Measurements from ENCODE around the gene MCC. TPM values are rescaled to one million over a fixed set of nuclear protein-coding genes. Genes with fewer than 3 reads are reported as not detected.

MCC gene
- total RNA-seq, 1 experiment from 2014 or later, result 23.5 TPM

DNA sequence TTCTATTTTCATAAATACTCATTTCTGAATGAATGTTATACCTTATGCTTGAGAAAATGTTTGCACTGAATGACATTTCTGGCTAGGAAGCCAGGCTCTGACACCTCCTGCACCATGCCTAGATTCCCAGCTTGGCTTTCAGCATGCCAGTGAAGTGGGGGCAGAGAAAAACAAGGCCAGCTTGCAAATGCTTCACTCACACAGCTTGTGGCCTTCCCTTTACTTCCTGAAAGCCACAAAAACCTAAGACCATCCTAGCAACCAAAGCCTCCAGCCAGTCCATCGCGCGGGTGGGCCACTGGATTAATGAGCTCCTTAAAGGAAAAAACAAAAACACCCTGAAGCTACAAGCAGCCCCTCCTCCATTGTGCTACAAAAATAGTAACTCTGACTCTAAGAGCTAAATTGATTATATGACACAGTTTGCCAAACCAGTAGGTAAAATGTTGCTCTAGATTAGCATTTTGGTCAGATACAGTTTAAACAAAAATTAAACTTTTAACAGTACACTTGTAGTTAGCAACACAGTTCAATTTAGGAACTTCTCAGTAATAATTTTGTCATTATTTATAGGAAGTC is 213.3 kb downstream of the MCC start (continued):
- TF ChIP-seq TEAD4 (CRISPR knock-in tag; IDR thresholded peaks at IDR 0.05), result no peak
- TF ChIP-seq, protein P1, sequence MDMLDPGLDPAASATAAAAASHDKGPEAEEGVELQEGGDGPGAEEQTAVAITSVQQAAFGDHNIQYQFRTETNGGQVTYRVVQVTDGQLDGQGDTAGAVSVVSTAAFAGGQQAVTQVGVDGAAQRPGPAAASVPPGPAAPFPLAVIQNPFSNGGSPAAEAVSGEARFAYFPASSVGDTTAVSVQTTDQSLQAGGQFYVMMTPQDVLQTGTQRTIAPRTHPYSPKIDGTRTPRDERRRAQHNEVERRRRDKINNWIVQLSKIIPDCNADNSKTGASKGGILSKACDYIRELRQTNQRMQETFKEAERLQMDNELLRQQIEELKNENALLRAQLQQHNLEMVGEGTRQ (CRISPR knock-in tag; IDR thresholded peaks at IDR 0.05), result no peak

DNA sequence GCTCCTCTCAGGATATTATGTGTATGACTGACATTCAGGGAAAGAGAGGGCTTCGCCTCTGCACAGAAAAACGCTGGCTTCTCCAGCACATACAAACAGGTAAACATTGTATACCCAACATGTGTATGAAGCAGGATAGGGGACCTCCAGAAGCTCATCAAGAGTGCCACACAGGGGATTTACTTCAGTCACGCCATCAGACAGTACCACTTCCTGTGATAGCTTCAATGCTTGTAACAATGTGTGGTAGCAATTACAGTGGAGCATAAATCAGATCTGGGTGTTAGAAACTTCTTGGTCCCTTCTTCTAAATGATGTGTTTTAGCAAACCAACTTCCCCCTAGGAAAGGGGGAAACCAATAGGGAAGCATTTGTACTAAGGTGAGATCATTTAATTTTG is 214.3 kb downstream of the MCC start:
- ATAC-seq (no peak), DNase-seq (ENCODE audit: low spot score) (no peak)
- H3K4me3 Mint-ChIP-seq, result no peak overlapping the region
- H3K4me1 Mint-ChIP-seq, result peaks cover 81% of the 10 kb centered on the region
- no peaks in the 10 kb centered on the region for H3K9me3 Mint-ChIP-seq
- no peaks in the 10 kb centered on the region for H3K27me3 Mint-ChIP-seq (ENCODE audit: low read depth)
- ChIA-PET POLR2A (no interaction called here), CTCF (interaction anchor here (2.2 kb wide), 1 partner anchor 21 kb away, joined by 10 read pairs; no protein-coding TSS in a partner anchor)
- peak overlapping the region; percentile 95 for H3K27ac Mint-ChIP-seq
- H3K36me3 Mint-ChIP-seq, result no peaks in the 10 kb centered on the region
- TF ChIP-seq ZNF416 (CRISPR knock-in tag; IDR thresholded peaks at IDR 0.05) (no peak), ATF1 (CRISPR knock-in tag; IDR thresholded peaks at IDR 0.05) (no peak), ZNF396 (CRISPR knock-in tag; IDR thresholded peaks at IDR 0.05; ENCODE audit: borderline replicate concordance) (no peak), HMGA2 (CRISPR knock-in tag; IDR thresholded peaks at IDR 0.05) (no peak), JAZF1 (CRISPR knock-in tag; IDR thresholded peaks at IDR 0.05) (no peak), ETV6 (CRISPR knock-in tag; IDR thresholded peaks at IDR 0.05) (no peak), ZNF121 (CRISPR knock-in tag; IDR thresholded peaks at IDR 0.05) (no peak), CREB1 (CRISPR knock-in tag; IDR thresholded peaks at IDR 0.05) (no peak), ESRRA (CRISPR knock-in tag; IDR thresholded peaks at IDR 0.05; ENCODE audit: borderline replicate concordance) (no peak), FOXK1 (CRISPR knock-in tag; IDR thresholded peaks at IDR 0.05) (no peak)
- TF ChIP-seq, protein P2, sequence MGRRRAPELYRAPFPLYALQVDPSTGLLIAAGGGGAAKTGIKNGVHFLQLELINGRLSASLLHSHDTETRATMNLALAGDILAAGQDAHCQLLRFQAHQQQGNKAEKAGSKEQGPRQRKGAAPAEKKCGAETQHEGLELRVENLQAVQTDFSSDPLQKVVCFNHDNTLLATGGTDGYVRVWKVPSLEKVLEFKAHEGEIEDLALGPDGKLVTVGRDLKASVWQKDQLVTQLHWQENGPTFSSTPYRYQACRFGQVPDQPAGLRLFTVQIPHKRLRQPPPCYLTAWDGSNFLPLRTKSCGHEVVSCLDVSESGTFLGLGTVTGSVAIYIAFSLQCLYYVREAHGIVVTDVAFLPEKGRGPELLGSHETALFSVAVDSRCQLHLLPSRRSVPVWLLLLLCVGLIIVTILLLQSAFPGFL (CRISPR knock-in tag; IDR thresholded peaks at IDR 0.05; ENCODE audit: borderline replicate concordance), result no peak
- TF ChIP-seq, protein P3, sequence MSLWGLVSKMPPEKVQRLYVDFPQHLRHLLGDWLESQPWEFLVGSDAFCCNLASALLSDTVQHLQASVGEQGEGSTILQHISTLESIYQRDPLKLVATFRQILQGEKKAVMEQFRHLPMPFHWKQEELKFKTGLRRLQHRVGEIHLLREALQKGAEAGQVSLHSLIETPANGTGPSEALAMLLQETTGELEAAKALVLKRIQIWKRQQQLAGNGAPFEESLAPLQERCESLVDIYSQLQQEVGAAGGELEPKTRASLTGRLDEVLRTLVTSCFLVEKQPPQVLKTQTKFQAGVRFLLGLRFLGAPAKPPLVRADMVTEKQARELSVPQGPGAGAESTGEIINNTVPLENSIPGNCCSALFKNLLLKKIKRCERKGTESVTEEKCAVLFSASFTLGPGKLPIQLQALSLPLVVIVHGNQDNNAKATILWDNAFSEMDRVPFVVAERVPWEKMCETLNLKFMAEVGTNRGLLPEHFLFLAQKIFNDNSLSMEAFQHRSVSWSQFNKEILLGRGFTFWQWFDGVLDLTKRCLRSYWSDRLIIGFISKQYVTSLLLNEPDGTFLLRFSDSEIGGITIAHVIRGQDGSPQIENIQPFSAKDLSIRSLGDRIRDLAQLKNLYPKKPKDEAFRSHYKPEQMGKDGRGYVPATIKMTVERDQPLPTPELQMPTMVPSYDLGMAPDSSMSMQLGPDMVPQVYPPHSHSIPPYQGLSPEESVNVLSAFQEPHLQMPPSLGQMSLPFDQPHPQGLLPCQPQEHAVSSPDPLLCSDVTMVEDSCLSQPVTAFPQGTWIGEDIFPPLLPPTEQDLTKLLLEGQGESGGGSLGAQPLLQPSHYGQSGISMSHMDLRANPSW (CRISPR knock-in tag; conservative IDR thresholded peaks at IDR 0.05; ENCODE audit: low read depth), result no peak
- TF ChIP-seq, protein P4, sequence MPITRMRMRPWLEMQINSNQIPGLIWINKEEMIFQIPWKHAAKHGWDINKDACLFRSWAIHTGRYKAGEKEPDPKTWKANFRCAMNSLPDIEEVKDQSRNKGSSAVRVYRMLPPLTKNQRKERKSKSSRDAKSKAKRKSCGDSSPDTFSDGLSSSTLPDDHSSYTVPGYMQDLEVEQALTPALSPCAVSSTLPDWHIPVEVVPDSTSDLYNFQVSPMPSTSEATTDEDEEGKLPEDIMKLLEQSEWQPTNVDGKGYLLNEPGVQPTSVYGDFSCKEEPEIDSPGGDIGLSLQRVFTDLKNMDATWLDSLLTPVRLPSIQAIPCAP (CRISPR knock-in tag; IDR thresholded peaks at IDR 0.05), result no peak
- TF ChIP-seq, protein P5, sequence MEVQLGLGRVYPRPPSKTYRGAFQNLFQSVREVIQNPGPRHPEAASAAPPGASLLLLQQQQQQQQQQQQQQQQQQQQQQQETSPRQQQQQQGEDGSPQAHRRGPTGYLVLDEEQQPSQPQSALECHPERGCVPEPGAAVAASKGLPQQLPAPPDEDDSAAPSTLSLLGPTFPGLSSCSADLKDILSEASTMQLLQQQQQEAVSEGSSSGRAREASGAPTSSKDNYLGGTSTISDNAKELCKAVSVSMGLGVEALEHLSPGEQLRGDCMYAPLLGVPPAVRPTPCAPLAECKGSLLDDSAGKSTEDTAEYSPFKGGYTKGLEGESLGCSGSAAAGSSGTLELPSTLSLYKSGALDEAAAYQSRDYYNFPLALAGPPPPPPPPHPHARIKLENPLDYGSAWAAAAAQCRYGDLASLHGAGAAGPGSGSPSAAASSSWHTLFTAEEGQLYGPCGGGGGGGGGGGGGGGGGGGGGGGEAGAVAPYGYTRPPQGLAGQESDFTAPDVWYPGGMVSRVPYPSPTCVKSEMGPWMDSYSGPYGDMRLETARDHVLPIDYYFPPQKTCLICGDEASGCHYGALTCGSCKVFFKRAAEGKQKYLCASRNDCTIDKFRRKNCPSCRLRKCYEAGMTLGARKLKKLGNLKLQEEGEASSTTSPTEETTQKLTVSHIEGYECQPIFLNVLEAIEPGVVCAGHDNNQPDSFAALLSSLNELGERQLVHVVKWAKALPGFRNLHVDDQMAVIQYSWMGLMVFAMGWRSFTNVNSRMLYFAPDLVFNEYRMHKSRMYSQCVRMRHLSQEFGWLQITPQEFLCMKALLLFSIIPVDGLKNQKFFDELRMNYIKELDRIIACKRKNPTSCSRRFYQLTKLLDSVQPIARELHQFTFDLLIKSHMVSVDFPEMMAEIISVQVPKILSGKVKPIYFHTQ (CRISPR knock-in tag; IDR thresholded peaks at IDR 0.05), result no peak
- TF ChIP-seq, protein P6, sequence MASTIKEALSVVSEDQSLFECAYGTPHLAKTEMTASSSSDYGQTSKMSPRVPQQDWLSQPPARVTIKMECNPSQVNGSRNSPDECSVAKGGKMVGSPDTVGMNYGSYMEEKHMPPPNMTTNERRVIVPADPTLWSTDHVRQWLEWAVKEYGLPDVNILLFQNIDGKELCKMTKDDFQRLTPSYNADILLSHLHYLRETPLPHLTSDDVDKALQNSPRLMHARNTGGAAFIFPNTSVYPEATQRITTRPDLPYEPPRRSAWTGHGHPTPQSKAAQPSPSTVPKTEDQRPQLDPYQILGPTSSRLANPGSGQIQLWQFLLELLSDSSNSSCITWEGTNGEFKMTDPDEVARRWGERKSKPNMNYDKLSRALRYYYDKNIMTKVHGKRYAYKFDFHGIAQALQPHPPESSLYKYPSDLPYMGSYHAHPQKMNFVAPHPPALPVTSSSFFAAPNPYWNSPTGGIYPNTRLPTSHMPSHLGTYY (CRISPR knock-in tag; IDR thresholded peaks at IDR 0.05), result no peak
- TF ChIP-seq, protein P7, sequence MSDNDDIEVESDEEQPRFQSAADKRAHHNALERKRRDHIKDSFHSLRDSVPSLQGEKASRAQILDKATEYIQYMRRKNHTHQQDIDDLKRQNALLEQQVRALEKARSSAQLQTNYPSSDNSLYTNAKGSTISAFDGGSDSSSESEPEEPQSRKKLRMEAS (CRISPR knock-in tag; IDR thresholded peaks at IDR 0.05), result no peak
- TF ChIP-seq, protein P8, sequence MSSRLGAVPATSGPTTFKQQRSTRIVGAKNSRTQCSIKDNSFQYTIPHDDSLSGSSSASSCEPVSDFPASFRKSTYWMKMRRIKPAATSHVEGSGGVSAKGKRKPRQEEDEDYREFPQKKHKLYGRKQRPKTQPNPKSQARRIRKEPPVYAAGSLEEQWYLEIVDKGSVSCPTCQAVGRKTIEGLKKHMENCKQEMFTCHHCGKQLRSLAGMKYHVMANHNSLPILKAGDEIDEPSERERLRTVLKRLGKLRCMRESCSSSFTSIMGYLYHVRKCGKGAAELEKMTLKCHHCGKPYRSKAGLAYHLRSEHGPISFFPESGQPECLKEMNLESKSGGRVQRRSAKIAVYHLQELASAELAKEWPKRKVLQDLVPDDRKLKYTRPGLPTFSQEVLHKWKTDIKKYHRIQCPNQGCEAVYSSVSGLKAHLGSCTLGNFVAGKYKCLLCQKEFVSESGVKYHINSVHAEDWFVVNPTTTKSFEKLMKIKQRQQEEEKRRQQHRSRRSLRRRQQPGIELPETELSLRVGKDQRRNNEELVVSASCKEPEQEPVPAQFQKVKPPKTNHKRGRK (CRISPR knock-in tag; IDR thresholded peaks at IDR 0.05; ENCODE audit: borderline replicate concordance), result no peak
- TF ChIP-seq, protein P9, sequence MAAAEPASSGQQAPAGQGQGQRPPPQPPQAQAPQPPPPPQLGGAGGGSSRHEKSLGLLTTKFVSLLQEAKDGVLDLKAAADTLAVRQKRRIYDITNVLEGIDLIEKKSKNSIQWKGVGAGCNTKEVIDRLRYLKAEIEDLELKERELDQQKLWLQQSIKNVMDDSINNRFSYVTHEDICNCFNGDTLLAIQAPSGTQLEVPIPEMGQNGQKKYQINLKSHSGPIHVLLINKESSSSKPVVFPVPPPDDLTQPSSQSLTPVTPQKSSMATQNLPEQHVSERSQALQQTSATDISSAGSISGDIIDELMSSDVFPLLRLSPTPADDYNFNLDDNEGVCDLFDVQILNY (CRISPR knock-in tag; IDR thresholded peaks at IDR 0.05), result no peak
